ENCODE measurements around the gene SREK1IP1.
A peak's percentile ranks its signal among the peaks of the same experiment; 100 is the strongest.

Gene SREK1IP1

GRCh38 chr5:64768358-64769312 lies at the start of gene SREK1IP1, which contains the start of gene CWC27:
Gene SREK1IP1, minus strand, starts transcription at chr5:64768691. Its CDS starts 174 bp downstream, at chr5:64768517.
Gene CWC27, plus strand, starts transcription at chr5:64768930. Its CDS starts 217 bp downstream, at chr5:64769147.
- H3K4me3 ChIP-seq (ENCODE audit: low read depth, low read length): peak within 1 kb of the TSS; percentile 90
- DNase-seq (ENCODE audit: low read depth): peak; percentile 80

GRCh38 chr5:64818245-64818644 lies 49.8 kb upstream of the SREK1IP1 start:
- DNase-seq (ENCODE audit: low read depth): no peak
- H3K4me3 ChIP-seq (ENCODE audit: low read depth, low read length): no peak overlapping the region

GRCh38 chr5:64814073-64814472 lies 45.6 kb upstream of the SREK1IP1 start:
- no peak overlapping the region for H3K4me3 ChIP-seq (ENCODE audit: low read depth, low read length)
- DNase-seq (ENCODE audit: low read depth): no peak

GRCh38 chr5:64811050-64811640 lies 42.7 kb upstream of the SREK1IP1 start:
- H3K4me3 ChIP-seq (ENCODE audit: low read depth, low read length): no peak overlapping the region
- DNase-seq (ENCODE audit: low read depth): peak; percentile 32

GRCh38 chr5:64807520-64807919 lies 39.0 kb upstream of the SREK1IP1 start:
- DNase-seq (ENCODE audit: low read depth): no peak

GRCh38 chr5:64806537-64806936 lies 38.0 kb upstream of the SREK1IP1 start:
- DNase-seq (ENCODE audit: low read depth): no peak
- no peak overlapping the region for H3K4me3 ChIP-seq (ENCODE audit: low read depth, low read length)

More at GRCh38 chr5:64807520-64807919, 39.0 kb upstream of the SREK1IP1 start:
- no peak overlapping the region for H3K4me3 ChIP-seq (ENCODE audit: low read depth, low read length)

GRCh38 chr5:64800926-64801325 lies 32.4 kb upstream of the SREK1IP1 start:
- H3K4me3 ChIP-seq (ENCODE audit: low read depth, low read length): no peak overlapping the region
- DNase-seq (ENCODE audit: low read depth): no peak

- no peak overlapping the region for H3K4me3 ChIP-seq (ENCODE audit: low read depth, low read length)
- DNase-seq (ENCODE audit: low read depth): no peak
These were observed 27.8 kb upstream of the SREK1IP1 start for GRCh38 chr5:64796301-64796700.

- no peak for DNase-seq (ENCODE audit: low read depth)
- no peak overlapping the region for H3K4me3 ChIP-seq (ENCODE audit: low read depth, low read length)
These were observed 25.7 kb upstream of the SREK1IP1 start for GRCh38 chr5:64794053-64794770.

- H3K4me3 ChIP-seq (ENCODE audit: low read depth, low read length): no peak overlapping the region
- DNase-seq (ENCODE audit: low read depth): no peak
These were observed 24.0 kb upstream of the SREK1IP1 start for GRCh38 chr5:64792469-64792868.

GRCh38 chr5:64790210-64790609 lies 21.7 kb upstream of the SREK1IP1 start:
- no peak overlapping the region for H3K4me3 ChIP-seq (ENCODE audit: low read depth, low read length)
- no peak for DNase-seq (ENCODE audit: low read depth)

GRCh38 chr5:64789457-64789856 lies 21.0 kb upstream of the SREK1IP1 start:
- H3K4me3 ChIP-seq (ENCODE audit: low read depth, low read length): no peak overlapping the region
- peak; percentile 34 for DNase-seq (ENCODE audit: low read depth)

GRCh38 chr5:64788156-64788555 lies 19.7 kb upstream of the SREK1IP1 start:
- no peak overlapping the region for H3K4me3 ChIP-seq (ENCODE audit: low read depth, low read length)
- DNase-seq (ENCODE audit: low read depth): no peak

- no peak overlapping the region for H3K4me3 ChIP-seq (ENCODE audit: low read depth, low read length)
- no peak for DNase-seq (ENCODE audit: low read depth)
These were observed 17.9 kb upstream of the SREK1IP1 start for GRCh38 chr5:64786372-64786771.

GRCh38 chr5:64784451-64785025 lies 16.0 kb upstream of the SREK1IP1 start:
- DNase-seq (ENCODE audit: low read depth): peak; percentile 47

GRCh38 chr5:64775291-64775690 lies 6.8 kb upstream of the SREK1IP1 start:
- no peak for DNase-seq (ENCODE audit: low read depth)
- no peak overlapping the region for H3K4me3 ChIP-seq (ENCODE audit: low read depth, low read length)

More at GRCh38 chr5:64784451-64785025, 16.0 kb upstream of the SREK1IP1 start:
- H3K4me3 ChIP-seq (ENCODE audit: low read depth, low read length): no peak overlapping the region

GRCh38 chr5:64773533-64773932 lies 5.0 kb upstream of the SREK1IP1 start:
- no peak for DNase-seq (ENCODE audit: low read depth)
- no peak overlapping the region for H3K4me3 ChIP-seq (ENCODE audit: low read depth, low read length)

GRCh38 chr5:64771736-64772135 lies 3.2 kb upstream of the SREK1IP1 start:
- no peak overlapping the region for H3K4me3 ChIP-seq (ENCODE audit: low read depth, low read length)
- no peak for DNase-seq (ENCODE audit: low read depth)

GRCh38 chr5:64769855-64770254 lies 1.4 kb upstream of the SREK1IP1 start:
- peak overlapping the region; percentile 90 for H3K4me3 ChIP-seq (ENCODE audit: low read depth, low read length)
- no peak for DNase-seq (ENCODE audit: low read depth)

- DNase-seq (ENCODE audit: low read depth): no peak
- H3K4me3 ChIP-seq (ENCODE audit: low read depth, low read length): peak overlapping the region; percentile 90
These were observed 533 bp downstream of the SREK1IP1 start for GRCh38 chr5:64767959-64768357.
